SW480 (cell line): ENCODE measurements around the gene LTB4R2.

ENCODE experiments used
- DNase-seq: peaks from one replicate; pipeline ENCODE4 v3.0.0-alpha.2; 2016; ENCODE audit warnings: low spot score

LTB4R2 gene

GRCh38 chr14:24277606-24278321, 32.2 kb upstream of the LTB4R2 start:
- no peak for DNase-seq

- DNase-seq: no peak
These were observed 31.5 kb upstream of the LTB4R2 start for GRCh38 chr14:24278424-24278823.

GRCh38 chr14:24279301-24280186, 30.4 kb upstream of the LTB4R2 start:
- peak; percentile 6 for DNase-seq

DNA sequence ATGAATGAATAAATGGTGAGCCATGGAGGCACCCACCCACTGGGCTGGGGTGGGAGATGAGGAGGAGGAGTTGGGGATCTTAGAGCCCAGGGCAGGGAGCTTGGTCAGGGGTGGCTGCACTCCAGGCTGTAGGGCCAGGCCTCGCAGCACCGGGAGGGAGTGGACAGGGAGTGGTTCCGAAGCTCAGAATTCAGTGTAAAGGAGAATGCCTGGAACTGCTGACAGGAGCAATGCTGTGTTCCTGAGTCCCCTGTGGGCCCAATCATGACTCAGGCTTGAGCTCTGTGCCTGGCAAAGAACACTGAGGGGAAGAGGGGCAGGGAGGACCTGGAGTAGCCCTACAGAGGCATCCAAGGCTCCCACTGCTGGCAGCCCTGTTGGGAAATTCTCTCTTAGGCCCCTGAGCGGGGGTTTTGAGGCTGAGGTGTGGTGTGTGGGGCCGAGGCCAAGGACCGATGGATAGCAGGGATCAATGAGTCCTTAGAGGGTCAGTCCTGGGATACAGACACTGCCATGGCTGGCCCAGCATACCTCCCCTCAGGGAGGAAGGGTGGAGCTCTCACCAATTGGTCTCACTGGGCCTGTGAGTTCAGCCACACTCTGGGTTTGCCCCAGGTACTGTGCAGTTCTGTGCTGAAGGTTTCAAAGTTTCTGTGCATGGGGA, 29.0 kb upstream of the LTB4R2 start:
- DNase-seq: no peak

- DNase-seq: no peak
These were observed 28.3 kb upstream of the LTB4R2 start for GRCh38 chr14:24281636-24282035.

GRCh38 chr14:24282736-24283135, 27.2 kb upstream of the LTB4R2 start:
- DNase-seq: no peak

- no peak for DNase-seq
These were observed 26.0 kb upstream of the LTB4R2 start for GRCh38 chr14:24283796-24284460.

- DNase-seq: no peak
These were observed 25.4 kb upstream of the LTB4R2 start for GRCh38 chr14:24284501-24285035.

GRCh38 chr14:24285351-24285750, 24.6 kb upstream of the LTB4R2 start:
- no peak for DNase-seq

DNA sequence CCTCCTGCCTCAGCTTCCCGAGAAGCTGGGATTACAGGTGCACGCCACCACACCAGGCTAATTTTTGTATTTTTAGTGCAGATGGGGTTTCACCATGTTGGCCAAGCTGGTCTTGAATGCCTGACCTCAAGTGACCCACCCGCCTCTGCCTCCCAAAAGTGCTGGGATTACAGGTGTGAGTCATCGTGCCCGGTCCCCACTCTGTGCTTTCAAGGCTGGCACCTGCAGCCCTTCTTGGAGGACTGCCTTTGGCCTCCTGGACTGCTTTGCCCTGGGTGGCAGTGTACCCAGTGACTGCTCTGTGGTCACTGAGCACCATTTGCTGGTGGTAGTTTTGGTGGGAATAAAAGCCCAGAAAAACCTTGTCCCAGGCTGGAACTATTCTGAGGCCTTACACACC, 22.9 kb upstream of the LTB4R2 start:
- DNase-seq: no peak

- DNase-seq: no peak
These were observed 20.2 kb upstream of the LTB4R2 start for GRCh38 chr14:24289649-24290280.

- no peak for DNase-seq
These were observed 19.2 kb upstream of the LTB4R2 start for GRCh38 chr14:24290746-24291145.

DNA sequence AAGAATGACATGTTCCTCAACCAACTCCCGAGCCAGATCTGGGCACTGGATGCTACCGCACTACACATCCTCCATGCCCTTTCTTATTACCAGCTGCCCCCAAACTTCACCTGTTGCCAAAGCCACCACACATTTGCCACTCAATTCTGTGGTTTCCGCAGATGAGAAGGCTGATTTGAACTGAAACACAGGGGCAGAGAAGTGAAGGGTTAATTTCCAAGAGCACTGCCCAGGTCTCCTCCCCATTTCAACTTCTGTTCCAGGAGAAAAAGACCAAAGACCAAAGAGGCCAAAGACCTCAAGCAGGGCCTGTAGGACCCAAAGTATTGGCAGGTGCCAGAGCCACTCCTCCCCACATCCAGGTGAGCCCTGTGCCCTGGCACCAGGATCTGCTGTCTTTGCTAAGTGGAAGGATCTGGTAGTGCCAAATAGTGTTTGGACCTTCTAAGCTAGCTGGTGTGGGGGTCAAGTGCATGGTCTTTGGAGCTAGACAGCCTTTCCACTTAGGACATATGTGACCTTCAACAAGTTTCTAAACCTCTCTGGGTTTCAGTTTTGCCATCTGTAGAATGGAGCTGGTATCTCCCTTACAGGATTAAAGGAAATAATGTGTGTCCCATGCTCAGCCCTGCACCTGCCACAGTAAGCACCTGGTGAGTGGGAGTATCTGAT, 18.4 kb upstream of the LTB4R2 start:
- DNase-seq: no peak

GRCh38 chr14:24292118-24292807, 17.7 kb upstream of the LTB4R2 start:
- no peak for DNase-seq

GRCh38 chr14:24293525-24293924, 16.4 kb upstream of the LTB4R2 start:
- DNase-seq: no peak

GRCh38 chr14:24296341-24297157, 13.4 kb upstream of the LTB4R2 start:
- peak; percentile 71 for DNase-seq

DNA sequence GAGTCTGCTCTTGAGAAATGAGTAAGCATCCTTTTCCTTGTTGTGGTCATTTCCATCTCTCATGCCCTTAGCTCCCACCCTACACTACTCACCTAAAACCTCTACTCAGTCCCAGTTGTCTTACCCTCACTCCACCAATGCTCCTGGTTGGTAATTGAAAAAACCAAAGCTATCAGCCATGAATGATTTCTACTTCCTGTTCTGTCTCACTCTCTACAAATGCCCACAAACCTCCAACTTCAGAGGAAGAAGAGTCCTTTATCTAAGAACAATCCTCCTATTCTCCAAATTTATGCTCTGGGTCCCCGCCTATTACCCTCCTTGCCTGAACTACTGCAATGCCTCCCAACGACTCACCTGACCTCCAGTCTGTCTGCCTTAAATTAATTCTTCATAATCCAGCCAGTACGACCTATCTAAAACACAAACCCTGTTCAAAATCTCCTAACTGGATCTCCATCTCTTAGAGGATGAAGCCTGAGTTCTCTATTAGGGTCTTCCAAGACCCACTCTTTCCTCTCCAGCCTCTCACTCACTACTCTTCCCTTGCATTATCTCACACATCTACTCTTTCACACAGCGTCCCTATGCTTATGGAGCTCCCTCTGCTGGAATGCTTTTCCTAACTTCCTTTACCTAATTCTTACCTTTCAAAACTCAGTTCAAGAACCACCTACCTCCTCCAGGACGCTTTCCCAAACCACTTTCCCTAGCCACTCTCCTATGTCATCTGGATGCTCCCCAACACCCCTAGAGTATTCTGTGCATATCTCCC, 12.6 kb upstream of the LTB4R2 start:
- peak; percentile 64 for DNase-seq

GRCh38 chr14:24298892-24299254, 11.1 kb upstream of the LTB4R2 start:
- peak; percentile 52 for DNase-seq
